GM23338 (cell line): ENCODE results near the gene UBE2E2. TPM values are rescaled to one million over a fixed set of nuclear protein-coding genes. Genes with fewer than 3 reads are reported as not detected.

ENCODE experiments used
- ATAC-seq: fragments of 200-7000 bp; cut with Tn5 transposase; 3 replicates; pipeline ENCODE4 v1.9.1; 2020
- DNase-seq: peaks from one replicate; pipeline ENCODE4 v3.0.0-alpha.2; 2015; ENCODE audit warnings: low spot score
- H2AFZ ChIP-seq: fragments of 200-600 bp; sonication (generic); 2 replicates; pipeline ENCODE4 v1.8.0; 2016; ENCODE audit warnings: antibody characterized with exemption, mild to moderate bottlenecking, moderate library complexity
- H3F3A ChIP-seq: fragments of 200-600 bp; sonication (generic); replicated peaks from 2 replicates; pipeline ENCODE4 v1.8.0; 2017; ENCODE audit warnings: antibody characterized with exemption, mixed run types, low read depth
- H3K27ac ChIP-seq: fragments of 200-600 bp; sonication (generic); 2 replicates; pipeline ENCODE4 v1.6.1; 2016; ENCODE audit warnings: low read depth
- H3K27me3 ChIP-seq: fragments of 200-600 bp; sonication (generic); 2 replicates; pipeline ENCODE4 v1.8.0; 2016; ENCODE audit warnings: mild to moderate bottlenecking, mixed run types, moderate library complexity; ENCODE audit not compliant: insufficient read depth
- H3K36me3 ChIP-seq: fragments of 200-600 bp; sonication (generic); 2 replicates; pipeline ENCODE4 v1.8.0; 2016; ENCODE audit warnings: mild to moderate bottlenecking; ENCODE audit not compliant: insufficient read depth
- H3K4me1 ChIP-seq: fragments of 200-600 bp; sonication (generic); 2 replicates; pipeline ENCODE4 v1.8.0; 2016; ENCODE audit warnings: mild to moderate bottlenecking, moderate library complexity; ENCODE audit not compliant: insufficient read depth
- H3K4me2 ChIP-seq: fragments of 200-600 bp; sonication (generic); 2 replicates; pipeline ENCODE4 v1.7.1; 2017; ENCODE audit warnings: mixed run types
- H3K4me3 ChIP-seq: fragments of 200-600 bp; sonication (generic); 2 replicates; pipeline ENCODE4 v1.6.1; 2016; ENCODE audit warnings: mixed run types
- H3K79me2 ChIP-seq: fragments of 200-600 bp; sonication (generic); replicated peaks from 2 replicates; pipeline ENCODE4 v1.8.0; 2017; ENCODE audit warnings: mild to moderate bottlenecking; ENCODE audit not compliant: insufficient read depth
- H3K9me2 ChIP-seq: fragments of 200-600 bp; sonication (generic); 2 replicates; pipeline ENCODE4 v1.8.0; 2017; ENCODE audit not compliant: insufficient read depth
- H4K20me1 ChIP-seq: fragments of 200-600 bp; sonication (generic); replicated peaks from 2 replicates; pipeline ENCODE4 v1.8.0; 2017; ENCODE audit warnings: mild to moderate bottlenecking; ENCODE audit not compliant: insufficient read depth
- H3K27ac Mint-ChIP-seq: 2 replicates; pipeline ENCODE4 v1.8.0; 2020; ENCODE audit warnings: inconsistent platforms, mild to moderate bottlenecking, moderate library complexity, mixed read lengths
- H3K27me3 Mint-ChIP-seq: 3 replicates; pipeline ENCODE4 v1.8.0; 2022; ENCODE audit warnings: low read depth, mild to moderate bottlenecking, moderate library complexity, mixed read lengths, inconsistent platforms; ENCODE audit not compliant: insufficient read depth, poor library complexity
- H3K36me3 Mint-ChIP-seq: 3 replicates; pipeline ENCODE4 v1.8.0; 2021; ENCODE audit warnings: low read depth, mild to moderate bottlenecking, inconsistent platforms, moderate library complexity, mixed read lengths
- H3K4me1 Mint-ChIP-seq: 3 replicates; pipeline ENCODE4 v1.8.0; 2020; ENCODE audit warnings: mild to moderate bottlenecking, inconsistent platforms, mixed read lengths
- H3K4me3 Mint-ChIP-seq: 3 replicates; pipeline ENCODE4 v1.8.0; 2021; ENCODE audit warnings: moderate library complexity, mild to moderate bottlenecking, inconsistent platforms, mixed read lengths
- H3K9me3 Mint-ChIP-seq: 3 replicates; pipeline ENCODE4 v1.8.0; 2020; ENCODE audit warnings: moderate library complexity, mild to moderate bottlenecking, inconsistent platforms, mixed read lengths
- CREB1 ChIP-seq: fragments of 250-450 bp; sonication (Bioruptor Pico); IDR thresholded peaks from 2 replicates; pipeline ENCODE4 v1.5.0; 2020; ENCODE audit warnings: low read depth, mild to moderate bottlenecking, moderate library complexity
- EZH2 ChIP-seq: fragments of 200-600 bp; sonication (generic); IDR thresholded peaks from one replicate; pipeline ENCODE4 v1.8.0; 2017; ENCODE audit warnings: antibody characterized with exemption, mild to moderate bottlenecking, low read depth; ENCODE audit not compliant: unreplicated experiment
- EZH2phosphoT487 ChIP-seq: fragments of 200-600 bp; sonication (generic); IDR thresholded peaks from one replicate; pipeline ENCODE4 v1.8.1; 2018; ENCODE audit warnings: antibody characterized with exemption; ENCODE audit not compliant: unreplicated experiment
- JUNB ChIP-seq: IDR thresholded peaks from one replicate; pipeline ENCODE4 v1.6.1; 2016; ENCODE audit warnings: antibody characterized with exemption; ENCODE audit not compliant: unreplicated experiment
- NANOG ChIP-seq: IDR thresholded peaks from 2 replicates; pipeline ENCODE4 v1.6.1; 2016; ENCODE audit warnings: antibody characterized with exemption, borderline replicate concordance
- ZNF114 ChIP-seq: fragments of 250-450 bp; sonication (Bioruptor Pico); IDR thresholded peaks from 2 replicates; pipeline ENCODE4 v1.5.0; 2020; ENCODE audit warnings: mild to moderate bottlenecking, moderate library complexity
- ZNF331 ChIP-seq: fragments of 250-450 bp; sonication (Bioruptor Pico); IDR thresholded peaks from 2 replicates; pipeline ENCODE4 v1.5.0; 2020; ENCODE audit warnings: low read depth, mild to moderate bottlenecking, moderate library complexity
- polyA plus RNA-seq: library from polyadenylated mRNA; unstranded; fragments of >200 nt; fragmentation: Nextera tagmentation; extraction: Ambion mirVana; gene quantifications from 2 replicates; pipeline ENCODE4 v1.2.1, GENCODE V29; 2016
- total RNA-seq: library from RNA; depleted of rRNA; stranded (reverse); fragments of >200 nt; shearing (Covaris generic); gene quantifications from 2 replicates; pipeline ENCODE4 v1.2.3, GENCODE V29; 2014
- TF ChIP-seq, protein P1 (sequence below): fragments of 250-450 bp; sonication (Bioruptor Pico); IDR thresholded peaks from 2 replicates; pipeline ENCODE4 v1.5.0; 2020; ENCODE audit warnings: mild to moderate bottlenecking, moderate library complexity
- TF ChIP-seq, protein P2 (sequence below): IDR thresholded peaks from one replicate; pipeline ENCODE4 v1.6.1; 2018; ENCODE audit warnings: antibody characterized with exemption; ENCODE audit not compliant: unreplicated experiment
- TF ChIP-seq, protein P3 (sequence below), 2 experiments: fragments of 200-600 bp in 1 of 2; sonication (generic) in 1 of 2; conservative IDR thresholded peaks; 2 replicates each; pipeline versions ENCODE4 v1.5.1 to v1.6.1; 2016 to 2017; ENCODE audit warnings: antibody characterized with exemption in 2 of 2, low read depth in 2 of 2, mild to moderate bottlenecking in 2 of 2, moderate library complexity in 1 of 2

The UBE2E2 gene
- total and polyA plus RNA-seq, 2 experiments from 2014 or later: 86.9 to 169 TPM

DNA sequence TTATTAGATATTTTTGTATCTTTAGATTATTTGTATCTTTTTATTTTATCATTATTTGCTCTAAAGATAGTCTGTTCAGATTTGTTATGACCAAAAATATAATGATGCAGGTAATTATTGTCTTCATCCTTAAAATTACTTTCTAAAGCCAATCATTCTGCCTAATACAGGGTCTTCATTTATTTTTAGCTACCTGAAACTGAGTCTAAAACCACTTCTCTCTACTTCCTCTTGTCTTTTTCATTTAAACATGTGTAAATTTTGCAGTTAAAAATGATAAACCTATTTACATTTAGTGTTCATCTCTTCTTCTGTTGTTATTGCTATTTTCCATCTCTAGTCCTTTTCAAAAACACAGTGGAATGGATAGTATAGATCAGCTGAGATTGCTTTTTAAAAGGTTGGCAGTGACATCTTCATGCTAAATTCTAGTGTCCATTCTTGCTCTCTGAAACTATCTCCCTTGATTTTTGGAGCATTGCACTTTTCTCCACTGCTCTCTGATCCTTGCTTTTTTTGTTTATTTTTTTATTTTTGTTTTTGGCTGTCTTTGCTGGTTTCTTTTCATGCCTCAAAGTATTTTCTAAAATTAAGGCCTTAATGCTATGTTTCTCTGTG, 91.8 kb downstream of the UBE2E2 start:
- no peak for ATAC-seq

More for the DNA sequence above, 91.8 kb downstream of the UBE2E2 start:
- H3K27me3 ChIP-seq: no peaks in the 10 kb centered on the region
- H3K36me3 ChIP-seq: no peaks in the 10 kb centered on the region
- H2AFZ ChIP-seq: no peak overlapping the region
- Mint-ChIP-seq H3K4me1 (peaks cover 4% of the 10 kb centered on the region), H3K27ac (no peak overlapping the region), H3K9me3 (peaks cover 7% of the 10 kb centered on the region; the same call in 2 of the 3 replicates), H3K4me3 (no peak overlapping the region), H3K36me3 (peaks cover 10% of the 10 kb centered on the region; the same call in 2 of the 3 replicates), H3K27me3 (peaks cover 5% of the 10 kb centered on the region)
- TF ChIP-seq CREB1 (CRISPR knock-in tag) (no peak), EZH2phosphoT487 (no peak), NANOG (no peak), EZH2 (no peak), ZNF114 (CRISPR knock-in tag) (no peak), JUNB (no peak), ZNF331 (CRISPR knock-in tag) (no peak)
- TF ChIP-seq, protein P1, sequence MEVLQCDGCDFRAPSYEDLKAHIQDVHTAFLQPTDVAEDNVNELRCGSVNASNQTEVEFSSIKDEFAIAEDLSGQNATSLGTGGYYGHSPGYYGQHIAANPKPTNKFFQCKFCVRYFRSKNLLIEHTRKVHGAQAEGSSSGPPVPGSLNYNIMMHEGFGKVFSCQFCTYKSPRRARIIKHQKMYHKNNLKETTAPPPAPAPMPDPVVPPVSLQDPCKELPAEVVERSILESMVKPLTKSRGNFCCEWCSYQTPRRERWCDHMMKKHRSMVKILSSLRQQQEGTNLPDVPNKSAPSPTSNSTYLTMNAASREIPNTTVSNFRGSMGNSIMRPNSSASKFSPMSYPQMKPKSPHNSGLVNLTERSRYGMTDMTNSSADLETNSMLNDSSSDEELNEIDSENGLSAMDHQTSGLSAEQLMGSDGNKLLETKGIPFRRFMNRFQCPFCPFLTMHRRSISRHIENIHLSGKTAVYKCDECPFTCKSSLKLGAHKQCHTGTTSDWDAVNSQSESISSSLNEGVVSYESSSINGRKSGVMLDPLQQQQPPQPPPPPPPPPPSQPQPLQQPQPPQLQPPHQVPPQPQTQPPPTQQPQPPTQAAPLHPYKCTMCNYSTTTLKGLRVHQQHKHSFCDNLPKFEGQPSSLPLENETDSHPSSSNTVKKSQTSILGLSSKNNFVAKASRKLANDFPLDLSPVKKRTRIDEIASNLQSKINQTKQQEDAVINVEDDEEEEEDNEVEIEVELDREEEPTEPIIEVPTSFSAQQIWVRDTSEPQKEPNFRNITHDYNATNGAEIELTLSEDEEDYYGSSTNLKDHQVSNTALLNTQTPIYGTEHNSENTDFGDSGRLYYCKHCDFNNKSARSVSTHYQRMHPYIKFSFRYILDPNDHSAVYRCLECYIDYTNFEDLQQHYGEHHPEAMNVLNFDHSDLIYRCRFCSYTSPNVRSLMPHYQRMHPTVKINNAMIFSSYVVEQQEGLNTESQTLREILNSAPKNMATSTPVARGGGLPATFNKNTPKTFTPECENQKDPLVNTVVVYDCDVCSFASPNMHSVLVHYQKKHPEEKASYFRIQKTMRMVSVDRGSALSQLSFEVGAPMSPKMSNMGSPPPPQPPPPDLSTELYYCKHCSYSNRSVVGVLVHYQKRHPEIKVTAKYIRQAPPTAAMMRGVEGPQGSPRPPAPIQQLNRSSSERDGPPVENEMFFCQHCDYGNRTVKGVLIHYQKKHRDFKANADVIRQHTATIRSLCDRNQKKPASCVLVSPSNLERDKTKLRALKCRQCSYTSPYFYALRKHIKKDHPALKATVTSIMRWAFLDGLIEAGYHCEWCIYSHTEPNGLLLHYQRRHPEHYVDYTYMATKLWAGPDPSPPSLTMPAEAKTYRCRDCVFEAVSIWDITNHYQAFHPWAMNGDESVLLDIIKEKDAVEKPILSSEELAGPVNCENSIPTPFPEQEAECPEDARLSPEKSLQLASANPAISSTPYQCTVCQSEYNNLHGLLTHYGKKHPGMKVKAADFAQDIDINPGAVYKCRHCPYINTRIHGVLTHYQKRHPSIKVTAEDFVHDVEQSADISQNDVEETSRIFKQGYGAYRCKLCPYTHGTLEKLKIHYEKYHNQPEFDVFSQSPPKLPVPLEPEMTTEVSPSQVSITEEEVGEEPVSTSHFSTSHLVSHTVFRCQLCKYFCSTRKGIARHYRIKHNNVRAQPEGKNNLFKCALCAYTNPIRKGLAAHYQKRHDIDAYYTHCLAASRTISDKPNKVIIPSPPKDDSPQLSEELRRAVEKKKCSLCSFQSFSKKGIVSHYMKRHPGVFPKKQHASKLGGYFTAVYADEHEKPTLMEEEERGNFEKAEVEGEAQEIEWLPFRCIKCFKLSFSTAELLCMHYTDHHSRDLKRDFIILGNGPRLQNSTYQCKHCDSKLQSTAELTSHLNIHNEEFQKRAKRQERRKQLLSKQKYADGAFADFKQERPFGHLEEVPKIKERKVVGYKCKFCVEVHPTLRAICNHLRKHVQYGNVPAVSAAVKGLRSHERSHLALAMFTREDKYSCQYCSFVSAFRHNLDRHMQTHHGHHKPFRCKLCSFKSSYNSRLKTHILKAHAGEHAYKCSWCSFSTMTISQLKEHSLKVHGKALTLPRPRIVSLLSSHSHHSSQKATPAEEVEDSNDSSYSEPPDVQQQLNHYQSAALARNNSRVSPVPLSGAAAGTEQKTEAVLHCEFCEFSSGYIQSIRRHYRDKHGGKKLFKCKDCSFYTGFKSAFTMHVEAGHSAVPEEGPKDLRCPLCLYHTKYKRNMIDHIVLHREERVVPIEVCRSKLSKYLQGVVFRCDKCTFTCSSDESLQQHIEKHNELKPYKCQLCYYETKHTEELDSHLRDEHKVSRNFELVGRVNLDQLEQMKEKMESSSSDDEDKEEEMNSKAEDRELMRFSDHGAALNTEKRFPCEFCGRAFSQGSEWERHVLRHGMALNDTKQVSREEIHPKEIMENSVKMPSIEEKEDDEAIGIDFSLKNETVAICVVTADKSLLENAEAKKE (CRISPR knock-in tag): no peak
- TF ChIP-seq, protein P2, sequence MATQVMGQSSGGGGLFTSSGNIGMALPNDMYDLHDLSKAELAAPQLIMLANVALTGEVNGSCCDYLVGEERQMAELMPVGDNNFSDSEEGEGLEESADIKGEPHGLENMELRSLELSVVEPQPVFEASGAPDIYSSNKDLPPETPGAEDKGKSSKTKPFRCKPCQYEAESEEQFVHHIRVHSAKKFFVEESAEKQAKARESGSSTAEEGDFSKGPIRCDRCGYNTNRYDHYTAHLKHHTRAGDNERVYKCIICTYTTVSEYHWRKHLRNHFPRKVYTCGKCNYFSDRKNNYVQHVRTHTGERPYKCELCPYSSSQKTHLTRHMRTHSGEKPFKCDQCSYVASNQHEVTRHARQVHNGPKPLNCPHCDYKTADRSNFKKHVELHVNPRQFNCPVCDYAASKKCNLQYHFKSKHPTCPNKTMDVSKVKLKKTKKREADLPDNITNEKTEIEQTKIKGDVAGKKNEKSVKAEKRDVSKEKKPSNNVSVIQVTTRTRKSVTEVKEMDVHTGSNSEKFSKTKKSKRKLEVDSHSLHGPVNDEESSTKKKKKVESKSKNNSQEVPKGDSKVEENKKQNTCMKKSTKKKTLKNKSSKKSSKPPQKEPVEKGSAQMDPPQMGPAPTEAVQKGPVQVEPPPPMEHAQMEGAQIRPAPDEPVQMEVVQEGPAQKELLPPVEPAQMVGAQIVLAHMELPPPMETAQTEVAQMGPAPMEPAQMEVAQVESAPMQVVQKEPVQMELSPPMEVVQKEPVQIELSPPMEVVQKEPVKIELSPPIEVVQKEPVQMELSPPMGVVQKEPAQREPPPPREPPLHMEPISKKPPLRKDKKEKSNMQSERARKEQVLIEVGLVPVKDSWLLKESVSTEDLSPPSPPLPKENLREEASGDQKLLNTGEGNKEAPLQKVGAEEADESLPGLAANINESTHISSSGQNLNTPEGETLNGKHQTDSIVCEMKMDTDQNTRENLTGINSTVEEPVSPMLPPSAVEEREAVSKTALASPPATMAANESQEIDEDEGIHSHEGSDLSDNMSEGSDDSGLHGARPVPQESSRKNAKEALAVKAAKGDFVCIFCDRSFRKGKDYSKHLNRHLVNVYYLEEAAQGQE: no peak
- TF ChIP-seq, protein P3, sequence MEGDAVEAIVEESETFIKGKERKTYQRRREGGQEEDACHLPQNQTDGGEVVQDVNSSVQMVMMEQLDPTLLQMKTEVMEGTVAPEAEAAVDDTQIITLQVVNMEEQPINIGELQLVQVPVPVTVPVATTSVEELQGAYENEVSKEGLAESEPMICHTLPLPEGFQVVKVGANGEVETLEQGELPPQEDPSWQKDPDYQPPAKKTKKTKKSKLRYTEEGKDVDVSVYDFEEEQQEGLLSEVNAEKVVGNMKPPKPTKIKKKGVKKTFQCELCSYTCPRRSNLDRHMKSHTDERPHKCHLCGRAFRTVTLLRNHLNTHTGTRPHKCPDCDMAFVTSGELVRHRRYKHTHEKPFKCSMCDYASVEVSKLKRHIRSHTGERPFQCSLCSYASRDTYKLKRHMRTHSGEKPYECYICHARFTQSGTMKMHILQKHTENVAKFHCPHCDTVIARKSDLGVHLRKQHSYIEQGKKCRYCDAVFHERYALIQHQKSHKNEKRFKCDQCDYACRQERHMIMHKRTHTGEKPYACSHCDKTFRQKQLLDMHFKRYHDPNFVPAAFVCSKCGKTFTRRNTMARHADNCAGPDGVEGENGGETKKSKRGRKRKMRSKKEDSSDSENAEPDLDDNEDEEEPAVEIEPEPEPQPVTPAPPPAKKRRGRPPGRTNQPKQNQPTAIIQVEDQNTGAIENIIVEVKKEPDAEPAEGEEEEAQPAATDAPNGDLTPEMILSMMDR (conservative IDR thresholded peaks at IDR 0.05; ENCODE audit: low read depth in 2 of 2): no peak
- H3K4me2 ChIP-seq: no peak overlapping the region
- H3K27ac ChIP-seq: no peak overlapping the region
- H3F3A ChIP-seq: no peaks in the 10 kb centered on the region
- DNase-seq: no peak
- 0 out of 2 replicates have a peak, but pooled peaks cover 1% of the 10 kb centered on the region for H3K4me1 ChIP-seq
- H3K4me3 ChIP-seq: no peak overlapping the region
- peaks cover 5% of the 10 kb centered on the region; the same call in 1 of the 2 replicates for H4K20me1 ChIP-seq
- H3K79me2 ChIP-seq: peaks cover 34% of the 10 kb centered on the region
- no peaks in the 10 kb centered on the region for H3K9me2 ChIP-seq
